GM21515 (cell line): ENCODE results near the gene PADI2.

Experiments used
- ATAC-seq: cut with Tn5 transposase; IDR thresholded peaks from one replicate; pipeline ENCODE4 v1.9.1; 2021; ENCODE audit not compliant: unreplicated experiment

The PADI2 gene

DNA sequence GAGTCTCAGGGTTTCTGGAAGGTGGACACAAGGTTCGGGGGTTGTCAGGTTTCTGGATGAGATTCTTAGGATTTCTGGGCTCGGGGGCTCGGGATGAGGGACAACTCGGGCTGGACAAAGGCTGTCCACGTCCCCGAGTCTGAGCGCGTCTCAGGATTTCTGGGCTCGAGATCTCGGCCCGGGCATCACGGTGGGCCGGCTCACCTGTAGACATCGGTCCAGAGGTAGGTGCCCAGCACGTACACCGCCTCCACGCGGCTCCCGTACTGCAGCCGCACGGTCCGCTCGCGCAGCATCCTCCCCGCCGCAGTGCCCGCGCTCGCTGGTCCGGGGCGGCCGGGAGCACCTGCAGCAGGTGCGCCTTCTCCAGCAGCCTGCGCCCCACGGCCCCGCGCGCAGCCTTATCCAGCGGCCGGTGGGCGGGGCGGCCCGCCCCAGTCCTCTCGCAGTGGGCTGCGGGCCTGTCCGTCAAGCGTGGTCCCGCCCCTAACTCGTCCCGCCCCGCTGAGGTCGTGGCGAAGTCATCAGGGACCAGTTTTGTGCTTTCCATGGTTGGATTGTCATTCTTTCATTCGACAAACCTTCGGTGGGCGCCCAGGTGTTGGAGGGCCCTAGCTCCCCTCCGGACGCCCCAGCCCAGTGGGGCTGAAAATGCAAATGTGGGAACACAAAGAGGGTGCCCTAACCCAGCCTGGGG, at the start of gene PADI2:
Gene PADI2 (minus strand): TSS at position 376 of the 697 bp plus-strand sequence. CDS start 80 bp downstream, at position 296.
- no peak for ATAC-seq

DNA sequence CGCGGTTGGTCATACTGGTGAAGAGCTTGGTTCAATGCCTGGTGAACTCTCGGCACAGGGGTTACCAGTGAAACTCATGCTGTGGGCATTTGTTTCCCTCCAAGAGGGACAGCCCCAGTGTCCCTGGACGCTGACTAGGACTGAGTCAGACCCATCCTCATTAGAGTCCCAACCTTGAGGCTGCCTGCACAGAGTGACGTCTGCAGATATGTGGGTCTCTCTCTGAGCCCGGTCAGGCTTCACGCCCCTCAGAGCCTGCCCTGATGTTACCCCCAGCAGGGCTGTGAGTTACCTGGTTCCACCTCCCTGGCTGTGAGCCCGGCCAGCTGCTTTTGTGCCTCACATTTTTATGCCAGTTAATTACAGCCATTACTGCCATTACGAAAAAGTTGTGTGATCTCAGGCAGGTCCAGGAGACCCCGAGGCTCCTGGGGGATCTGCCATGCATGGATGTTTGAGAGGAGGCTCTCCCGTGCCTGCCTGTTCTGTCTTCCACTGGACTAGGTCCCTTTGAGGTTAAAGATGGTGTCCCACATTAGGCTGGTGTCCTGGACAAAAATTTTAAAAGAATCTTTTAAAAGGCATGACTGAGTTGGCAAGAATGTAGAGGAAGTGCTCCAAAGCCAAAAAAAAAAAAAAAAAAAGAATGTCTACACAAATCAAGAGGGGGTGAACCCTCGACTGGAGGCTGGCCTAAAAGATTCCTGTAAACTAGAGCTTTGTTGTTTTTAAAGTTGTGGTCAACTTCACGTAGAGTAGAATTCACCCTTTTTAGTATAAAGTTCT, 49.0 kb upstream of the PADI2 start:
- ATAC-seq: no peak

DNA sequence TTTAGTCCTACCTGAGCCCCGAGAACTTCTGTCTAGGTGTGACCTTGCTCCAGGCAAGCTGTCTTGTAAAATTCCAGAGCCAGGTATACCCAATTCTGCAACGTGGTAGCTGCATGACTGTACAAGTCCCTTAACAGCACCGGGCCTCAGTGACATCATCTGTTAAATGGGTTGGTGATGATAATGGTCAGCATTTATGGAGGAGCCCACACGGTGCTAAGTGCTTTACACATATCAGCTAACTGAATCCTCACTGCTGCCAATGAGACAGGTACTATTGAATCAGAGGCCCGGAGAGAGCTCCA, 48.5 kb upstream of the PADI2 start:
- no peak for ATAC-seq

DNA sequence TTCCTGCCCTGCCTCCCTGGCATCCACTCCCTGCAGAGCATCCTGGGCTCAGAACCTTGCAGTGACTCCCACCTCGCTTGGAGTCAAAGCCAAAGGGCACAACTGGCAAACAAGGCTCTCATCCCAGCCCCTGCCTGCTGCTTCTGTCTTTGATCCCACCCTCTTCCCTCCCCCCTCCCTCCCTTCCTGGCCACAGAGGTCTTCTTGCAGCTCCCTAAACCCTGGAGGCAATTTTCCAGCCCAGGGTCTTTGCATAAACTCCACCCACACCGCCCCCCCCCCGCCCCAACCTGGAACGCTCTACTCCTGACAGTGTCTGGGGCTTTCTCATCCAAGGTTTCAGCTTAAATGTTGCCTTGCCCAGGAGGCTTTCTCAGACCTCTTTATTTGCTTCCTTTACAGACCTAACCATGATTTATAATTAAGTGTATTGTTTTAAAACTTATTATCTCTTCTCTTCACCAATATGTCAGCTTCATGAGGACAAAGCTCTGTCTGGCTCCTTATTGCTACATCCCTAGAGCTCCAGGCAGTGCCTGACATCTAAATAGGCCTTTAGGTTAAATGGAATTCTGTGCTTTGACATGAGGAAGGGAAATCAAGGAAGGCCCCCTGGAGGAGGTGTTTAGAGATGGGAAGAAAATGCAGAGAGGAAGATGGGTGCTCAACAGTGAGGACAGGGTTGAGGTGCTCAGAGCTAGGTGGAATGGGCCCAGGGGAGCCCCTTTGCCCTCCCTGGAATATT, 48.0 kb upstream of the PADI2 start:
- ATAC-seq: no peak

DNA sequence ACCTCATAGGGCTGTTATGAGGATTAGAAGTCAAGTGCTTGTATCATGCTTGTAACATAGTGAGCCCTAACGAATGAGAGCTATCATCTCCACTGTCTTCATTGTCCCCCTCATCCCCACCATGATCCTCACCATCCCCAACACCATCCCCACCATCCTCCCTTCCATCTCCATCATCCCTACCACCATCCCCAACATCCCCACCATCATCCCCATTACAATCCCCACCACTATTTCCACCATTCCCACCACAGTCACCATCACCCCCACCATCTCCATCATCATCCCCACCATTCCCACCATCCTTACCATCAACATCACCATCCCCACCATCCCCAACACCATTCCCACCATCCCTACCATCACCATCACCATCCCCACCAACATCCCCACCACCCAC, 46.6 kb upstream of the PADI2 start:
- no peak for ATAC-seq

DNA sequence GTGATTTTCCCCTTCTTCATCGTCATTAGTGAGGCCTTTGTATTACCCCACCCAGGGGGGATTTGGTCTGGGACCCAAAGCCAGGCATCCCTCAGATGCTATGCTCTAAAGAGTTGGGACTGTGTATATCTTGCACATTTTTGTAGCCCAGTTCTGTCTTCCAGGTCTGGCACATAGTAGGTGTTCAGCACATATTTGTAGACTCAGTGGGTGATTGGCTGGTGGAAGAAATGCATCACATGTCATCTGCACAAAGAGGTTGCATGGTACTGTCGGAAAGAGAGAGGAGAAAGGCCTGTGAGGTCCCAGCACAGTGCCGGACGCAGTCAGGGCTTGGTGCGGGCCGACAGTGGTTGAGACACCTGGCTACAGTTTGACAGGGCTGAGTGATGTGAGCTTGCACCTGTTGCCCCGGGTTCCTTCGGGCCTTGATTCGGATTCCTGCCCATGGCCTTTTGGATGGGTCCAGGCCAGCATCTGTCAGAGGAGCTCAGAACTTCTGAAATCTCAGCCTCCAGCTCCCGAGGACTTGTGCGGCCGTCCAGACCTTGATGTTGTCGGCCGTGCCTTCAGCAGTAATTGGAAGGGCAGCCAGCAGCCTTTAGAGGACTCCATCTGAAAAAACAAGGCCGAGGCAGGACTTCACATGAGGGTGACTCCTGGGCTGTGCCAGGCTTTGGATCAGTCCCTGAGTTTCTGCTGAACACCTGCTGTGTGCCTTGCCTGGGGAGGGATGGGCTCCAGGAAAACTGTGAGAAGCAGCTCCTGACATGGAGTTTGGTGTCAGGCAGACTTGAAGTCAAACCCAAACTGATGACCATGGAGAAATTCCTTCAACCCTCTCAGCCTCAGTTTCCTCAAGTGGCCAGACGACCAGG, 44.8 kb upstream of the PADI2 start:
- ATAC-seq: no peak

DNA sequence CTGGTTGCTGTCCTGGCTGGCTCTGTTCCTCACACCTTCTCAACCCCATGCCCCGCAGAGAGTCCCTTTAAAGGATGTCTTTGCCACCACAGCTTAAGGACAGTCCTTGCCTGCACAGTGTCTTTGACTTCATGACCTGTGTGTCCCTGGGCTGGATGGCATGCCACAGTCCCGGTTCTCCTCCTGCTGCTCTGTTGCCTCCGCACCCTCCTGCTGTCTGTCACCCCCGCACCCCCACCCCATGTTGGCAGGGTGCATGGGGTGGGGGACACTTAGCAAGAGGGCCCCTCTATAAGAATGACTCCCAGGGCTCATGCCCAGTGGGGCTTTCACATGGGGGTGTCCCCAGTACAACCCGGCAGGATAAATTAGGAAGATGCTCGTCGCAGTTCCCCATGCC, 44.1 kb upstream of the PADI2 start:
- no peak for ATAC-seq

DNA sequence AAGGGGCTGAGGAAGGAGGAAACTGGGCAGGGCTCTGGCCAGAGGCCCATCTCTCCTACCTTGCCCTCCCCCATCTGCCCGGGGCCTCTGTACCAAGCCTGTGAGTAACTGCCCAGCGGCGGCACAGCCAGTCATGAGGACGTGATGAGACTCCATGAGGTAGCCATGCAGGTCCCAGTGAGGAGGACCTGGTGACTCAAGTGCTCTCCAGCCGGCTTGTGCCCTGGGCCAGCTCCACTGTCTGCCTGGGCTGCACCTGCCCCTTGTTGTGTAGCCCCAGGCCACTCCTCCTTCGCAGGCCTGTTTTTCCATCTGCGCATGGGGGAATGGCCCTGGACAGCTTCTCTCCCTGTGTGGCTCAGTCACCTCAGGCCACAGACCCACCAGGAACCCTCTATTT, 43.7 kb upstream of the PADI2 start:
- no peak for ATAC-seq

DNA sequence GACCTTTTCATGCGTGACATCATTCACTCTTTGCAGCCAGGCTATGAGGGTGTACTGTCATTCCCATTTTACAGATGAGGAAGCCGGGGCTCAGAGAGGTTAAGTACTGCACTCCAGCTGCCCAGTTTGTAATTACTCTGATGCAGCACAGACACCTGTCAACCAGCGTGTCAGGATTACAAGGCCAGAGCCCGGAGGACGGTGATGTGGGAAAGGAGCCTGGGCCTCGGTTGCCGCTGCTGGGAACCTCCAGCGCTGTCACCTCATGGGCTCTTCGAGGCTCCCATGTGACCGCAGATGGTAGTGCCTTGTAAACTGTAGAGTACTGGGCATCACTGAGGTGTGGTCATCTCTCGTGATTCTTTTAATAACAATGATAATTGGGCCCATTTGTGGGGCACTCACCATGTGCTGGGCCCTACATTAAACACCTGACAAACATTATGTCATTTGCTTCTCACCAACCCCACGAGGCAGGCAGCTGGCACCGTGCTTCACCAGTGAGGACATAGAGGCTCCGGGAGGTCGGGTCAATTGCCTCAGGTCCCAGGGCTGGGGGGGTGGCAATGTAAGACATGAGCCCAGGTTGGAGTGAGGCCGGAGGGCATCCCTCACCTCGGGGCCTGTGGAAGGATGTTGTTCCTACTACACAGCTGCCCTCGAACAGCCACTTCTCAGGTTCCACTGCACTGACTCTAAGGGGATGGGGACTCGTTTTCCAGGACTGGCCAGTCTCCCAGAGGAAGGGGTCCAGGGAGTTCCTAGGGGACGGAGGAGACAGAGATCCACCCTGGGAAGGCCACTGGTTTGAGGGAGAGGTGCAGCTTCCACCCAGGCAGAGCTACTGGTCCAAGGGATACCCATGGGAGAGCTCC, 42.9 kb upstream of the PADI2 start:
- ATAC-seq: no peak

DNA sequence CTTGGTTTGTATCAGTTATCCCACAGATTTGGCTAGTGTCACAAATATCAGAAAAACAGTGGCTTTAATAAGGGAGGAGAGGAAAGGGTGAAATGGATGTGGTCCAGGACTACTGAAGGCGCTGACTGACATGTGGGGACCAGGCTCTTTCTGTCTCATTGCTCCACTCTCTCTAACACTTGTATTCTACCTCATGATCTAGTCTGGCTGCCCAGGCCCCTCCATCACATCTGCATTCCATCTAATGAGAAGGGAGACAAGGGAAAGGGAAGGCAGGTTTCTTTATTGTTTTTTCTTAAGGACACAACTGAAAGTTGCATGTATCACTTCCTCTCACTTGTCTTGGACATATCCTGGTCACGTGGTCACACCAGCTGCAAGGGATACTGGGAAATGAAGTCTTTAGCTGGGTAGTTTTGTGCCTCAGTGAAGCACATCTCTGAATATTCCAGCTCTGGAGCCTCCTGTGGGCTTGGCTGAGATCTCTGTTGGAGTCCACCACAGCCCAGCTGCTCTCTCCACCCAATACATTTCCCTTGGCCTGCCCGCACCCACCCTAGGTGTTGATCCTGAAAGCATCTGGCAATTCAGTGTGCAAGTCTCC, 42.0 kb upstream of the PADI2 start:
- no peak for ATAC-seq

DNA sequence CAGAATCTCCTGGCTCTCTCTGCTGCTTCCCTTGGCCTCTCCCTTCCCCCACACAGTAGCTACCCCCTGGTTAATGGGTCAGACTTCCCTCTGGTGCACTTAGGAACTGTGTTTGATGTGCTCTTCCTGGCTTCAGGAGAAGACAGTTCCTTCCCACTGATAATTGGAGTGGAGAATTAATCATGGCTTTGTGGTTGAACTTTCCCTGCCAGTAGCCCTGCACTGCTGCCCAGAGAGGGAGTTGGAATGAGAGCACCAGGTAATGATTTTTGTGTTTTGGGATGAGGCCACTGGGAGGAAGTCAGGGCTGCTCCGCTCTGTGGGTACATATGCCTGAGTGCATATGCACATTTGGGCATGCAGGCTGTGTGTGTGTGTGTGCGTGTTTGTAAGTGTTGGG, 39.7 kb upstream of the PADI2 start:
- ATAC-seq: no peak

DNA sequence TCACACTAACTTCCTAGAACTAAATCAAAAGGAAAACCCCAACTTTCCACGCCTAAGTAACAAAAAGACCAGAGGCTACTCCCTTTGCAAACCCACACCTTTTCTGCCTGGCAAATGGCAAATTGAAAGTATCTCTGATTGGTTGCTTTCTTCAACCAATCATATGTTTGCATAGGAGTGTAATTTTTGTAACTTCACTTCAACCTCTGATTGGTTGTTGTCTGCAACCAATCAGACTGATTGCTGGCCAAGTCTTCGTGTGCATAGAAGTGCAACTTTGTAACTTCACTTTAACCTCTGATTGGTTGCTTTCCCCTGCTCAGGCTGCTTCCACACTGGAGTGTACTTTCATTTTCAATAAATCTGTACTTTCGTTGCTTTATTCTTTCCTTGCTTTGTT, 36.9 kb upstream of the PADI2 start:
- ATAC-seq: no peak

DNA sequence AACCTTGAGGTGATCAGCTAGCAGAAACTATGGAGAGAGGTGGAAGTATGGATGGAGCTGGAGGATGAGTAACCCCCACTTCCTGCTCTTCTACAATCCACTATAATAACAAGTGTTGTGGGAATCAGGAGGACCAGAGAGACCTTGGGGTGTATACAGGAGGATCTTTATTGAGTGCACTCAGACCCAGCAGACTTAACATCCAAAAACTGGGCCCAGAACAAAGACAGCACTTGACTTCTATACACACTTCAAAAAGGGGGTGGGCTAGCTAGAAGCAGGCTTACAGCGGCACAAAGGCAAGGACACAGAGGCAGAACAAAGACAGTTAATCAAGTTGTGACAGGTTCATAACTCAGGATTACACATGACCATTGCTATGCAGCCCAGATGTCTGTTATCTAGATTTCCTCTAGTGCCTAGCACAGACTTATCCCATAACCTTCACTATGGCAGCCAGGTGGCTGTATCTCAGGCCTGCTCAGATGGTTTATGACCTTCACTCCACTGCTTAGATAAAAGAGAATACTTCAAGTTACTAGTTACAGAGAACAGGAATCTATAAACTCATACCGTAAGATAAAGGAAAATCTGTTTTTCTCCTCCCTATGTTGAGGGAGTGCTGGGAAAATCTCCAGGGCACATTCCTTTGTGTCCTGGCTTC, 36.1 kb upstream of the PADI2 start:
- no peak for ATAC-seq

DNA sequence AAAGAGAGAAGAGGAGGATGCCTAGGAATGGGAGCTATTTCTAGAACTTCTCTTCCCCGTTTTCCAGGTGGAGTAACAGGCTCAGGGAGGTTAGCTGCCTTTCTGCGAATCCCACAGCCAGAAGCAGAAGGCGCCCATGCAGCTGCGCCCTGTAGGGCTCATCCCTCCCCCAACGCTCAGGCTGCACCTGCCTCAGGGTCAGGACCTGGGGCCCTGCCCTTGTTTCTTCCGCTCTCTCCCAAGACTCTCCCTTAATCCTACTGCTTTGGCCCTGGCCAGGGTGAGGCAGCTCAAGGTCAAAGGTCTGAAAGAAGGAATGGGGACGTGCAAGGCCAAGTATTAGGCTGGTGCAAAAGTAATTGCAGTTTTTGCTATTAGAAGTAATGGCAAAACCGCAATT, 30.5 kb upstream of the PADI2 start:
- no peak for ATAC-seq

DNA sequence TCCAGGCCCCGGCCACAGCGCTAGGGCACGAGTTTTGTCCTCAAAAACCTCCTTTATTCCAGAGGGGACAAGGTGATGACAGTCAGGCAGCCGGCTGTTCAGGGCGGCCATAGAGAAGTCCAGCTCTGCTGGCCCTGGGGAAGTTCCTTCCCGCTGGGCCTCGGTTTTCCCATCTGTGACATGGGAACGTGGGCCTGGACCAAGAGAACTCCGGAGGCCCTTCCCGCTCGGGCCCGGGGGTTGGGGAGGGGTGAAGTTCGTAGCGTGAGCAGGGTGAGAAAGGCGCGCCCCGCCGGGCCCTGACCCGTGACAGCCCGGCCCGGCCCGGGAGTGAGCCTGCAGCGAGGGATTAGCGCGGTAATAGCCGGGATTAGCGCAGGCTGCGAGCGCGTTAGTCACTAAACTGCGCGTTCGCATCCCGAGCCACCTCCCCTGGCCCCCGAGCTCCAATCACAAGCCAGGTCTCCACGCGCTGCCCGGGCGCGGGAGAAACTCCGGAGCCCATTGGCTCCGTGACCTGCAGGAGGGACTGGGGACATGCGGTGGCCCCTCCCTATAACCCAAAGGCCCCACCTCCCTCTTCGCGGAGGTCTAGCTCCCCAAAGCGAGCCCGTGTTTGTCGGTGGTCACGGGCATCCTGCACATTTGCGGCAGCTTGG, 29.8 kb upstream of the PADI2 start:
- no peak for ATAC-seq

DNA sequence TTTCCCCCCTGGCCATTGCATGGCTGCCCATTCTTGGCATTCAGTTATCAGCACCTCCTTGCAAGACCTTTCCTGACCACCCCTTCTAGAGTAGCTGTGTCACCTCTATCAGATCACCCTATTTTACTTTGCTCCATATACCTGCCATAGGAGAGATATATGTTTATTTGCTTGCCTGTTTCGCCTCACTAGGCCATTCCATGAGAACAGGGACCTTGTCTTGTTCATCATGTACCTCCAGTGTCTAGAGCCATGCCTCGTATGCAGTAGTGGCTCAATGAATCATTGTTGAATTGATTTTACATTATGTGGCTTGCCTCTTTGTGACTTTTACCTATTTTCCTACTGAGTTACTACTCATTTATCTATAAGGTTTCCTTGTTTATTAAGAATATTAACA, 26.4 kb upstream of the PADI2 start:
- no peak for ATAC-seq

DNA sequence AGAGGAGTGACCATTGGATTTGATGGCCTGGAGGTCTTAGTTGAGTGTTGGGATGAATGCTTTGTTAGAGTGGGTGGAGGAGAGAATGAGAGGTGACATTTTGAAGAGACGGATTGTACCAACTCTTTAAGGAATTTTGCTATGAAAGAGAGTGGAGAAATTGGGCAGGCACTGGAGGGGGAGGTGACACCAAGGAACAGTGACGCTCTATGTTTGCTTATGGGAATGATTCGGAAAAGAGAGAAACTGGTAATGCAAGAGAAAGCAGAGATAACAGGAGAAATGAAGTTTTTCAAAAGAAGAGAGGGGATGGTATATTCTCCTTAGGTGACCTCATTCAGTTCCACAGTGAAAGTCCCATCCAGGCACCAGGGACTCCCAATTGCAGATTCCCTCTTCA, 24.5 kb upstream of the PADI2 start:
- no peak for ATAC-seq

DNA sequence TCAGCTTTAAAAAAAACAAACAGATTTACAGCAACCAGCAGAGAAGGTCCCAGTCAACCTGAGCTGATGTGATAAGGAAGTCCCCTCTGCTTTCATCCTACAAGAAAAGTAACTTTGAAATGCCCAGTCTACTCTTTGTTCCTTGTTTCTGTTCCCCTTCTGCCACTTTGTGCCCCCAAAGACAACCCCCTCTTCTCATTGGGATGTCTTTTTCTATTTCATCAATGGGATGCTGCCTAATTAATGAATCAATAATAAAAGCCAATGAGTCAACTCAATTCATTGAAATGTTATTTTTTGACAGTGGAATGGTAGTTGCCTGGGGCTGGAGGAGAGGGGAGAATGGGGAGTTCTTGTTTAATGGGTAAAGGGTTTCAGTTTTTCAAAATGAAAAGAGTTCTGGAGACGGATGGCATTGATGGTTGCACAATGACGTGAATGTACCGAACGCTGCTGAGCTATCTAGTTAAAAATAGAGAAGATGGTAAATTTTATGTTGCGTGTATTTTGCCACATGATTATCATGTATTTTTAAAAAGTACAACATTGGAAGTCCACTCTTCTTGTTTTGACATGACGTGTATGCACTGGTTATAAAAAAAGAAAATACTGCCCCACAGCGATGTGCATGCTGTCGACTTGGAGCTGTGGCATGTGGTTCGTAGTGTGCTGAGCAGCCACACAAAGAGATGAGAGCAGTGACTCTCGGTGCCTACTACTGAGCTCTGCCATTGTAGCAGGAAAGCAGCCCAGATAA, 22.4 kb upstream of the PADI2 start:
- peak; percentile 47 for ATAC-seq
